Coronary artery (tissue), 2 donors: ENCODE data around the gene DZANK1.

Experiments used
- DNase-seq: peaks from one replicate; pipeline ENCODE4 v3.0.0-alpha.2; 2017; ENCODE audit warnings: low spot score
- H3K27ac ChIP-seq, 2 donors: fragments of 200-600 bp; sonication (generic); one replicate each; pipeline ENCODE4 v1.5.1; 2016 to 2019
- H3K4me3 ChIP-seq: fragments of 200-600 bp; sonication (generic); 2 replicates; pipeline ENCODE4 v1.5.1; 2016; ENCODE audit warnings: mild to moderate bottlenecking, moderate library complexity
- CTCF ChIP-seq: fragments of 200-600 bp; sonication (generic); IDR thresholded peaks from one replicate; pipeline ENCODE4 v1.5.1; 2019; ENCODE audit warnings: antibody characterized with exemption

The DZANK1 gene

DNA sequence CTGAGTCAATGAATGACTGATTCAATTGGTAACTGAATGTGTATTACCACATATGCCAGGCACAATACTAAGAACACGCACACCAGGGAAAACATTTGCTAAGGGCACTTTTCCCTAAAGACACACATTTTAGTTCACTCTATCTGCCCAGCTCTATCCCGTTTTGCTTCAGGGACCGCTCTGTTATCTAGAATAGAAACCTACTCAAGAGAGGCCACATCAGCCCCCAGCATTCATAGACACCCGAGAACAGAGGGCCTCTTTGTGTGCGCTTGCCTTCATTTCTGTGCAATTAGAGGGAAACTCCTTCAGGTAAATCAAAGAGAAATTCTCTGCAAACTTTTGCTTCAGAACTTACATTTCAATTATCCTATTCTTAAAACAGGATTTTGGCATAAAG is 50.3 kb downstream of the DZANK1 start:
- DNase-seq = no peak
- TF ChIP-seq CTCF = no peak
- Histone ChIP-seq H3K4me3 (no peak overlapping the region), H3K27ac (no peak overlapping the region)

GRCh38 chr20:18414140-18414539 is 52.7 kb downstream of the DZANK1 start:
- no peak for TF ChIP-seq CTCF
- DNase-seq = no peak
- H3K27ac ChIP-seq = no peak overlapping the region
- H3K4me3 ChIP-seq = no peak overlapping the region

GRCh38 chr20:18412221-18412901 is 54.5 kb downstream of the DZANK1 start:
- no peak overlapping the region for H3K27ac ChIP-seq
- no peak for TF ChIP-seq CTCF

DNA sequence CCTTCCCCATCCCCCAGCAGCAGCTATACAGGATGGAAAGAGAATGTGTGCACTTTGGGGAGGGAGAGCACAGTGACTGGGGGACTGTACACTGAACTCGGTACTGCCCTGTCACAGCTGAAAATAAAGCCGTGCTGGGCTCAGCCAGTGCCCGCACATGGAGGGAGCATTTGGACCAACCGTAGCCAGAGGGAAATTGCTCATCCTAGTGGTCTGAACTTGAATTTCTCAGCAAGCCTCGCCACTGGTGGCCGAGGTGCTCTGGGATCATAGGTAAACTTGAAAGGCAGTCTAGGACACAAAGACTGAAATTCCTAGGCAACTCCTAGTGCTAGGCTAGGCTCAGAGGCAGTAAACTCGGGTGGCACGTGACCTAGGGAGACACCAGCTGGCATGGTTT is 61.0 kb downstream of the DZANK1 start:
- H3K27ac ChIP-seq = no peak overlapping the region
- TF ChIP-seq CTCF = no peak
- no peak overlapping the region for H3K4me3 ChIP-seq
- DNase-seq = no peak

More at GRCh38 chr20:18412221-18412901, 54.5 kb downstream of the DZANK1 start:
- H3K4me3 ChIP-seq = no peak overlapping the region
- no peak for DNase-seq

GRCh38 chr20:18404172-18404571 is 62.7 kb downstream of the DZANK1 start:
- no peak for DNase-seq
- TF ChIP-seq CTCF = no peak
- Histone ChIP-seq H3K27ac (no peak overlapping the region), H3K4me3 (no peak overlapping the region)

DNA sequence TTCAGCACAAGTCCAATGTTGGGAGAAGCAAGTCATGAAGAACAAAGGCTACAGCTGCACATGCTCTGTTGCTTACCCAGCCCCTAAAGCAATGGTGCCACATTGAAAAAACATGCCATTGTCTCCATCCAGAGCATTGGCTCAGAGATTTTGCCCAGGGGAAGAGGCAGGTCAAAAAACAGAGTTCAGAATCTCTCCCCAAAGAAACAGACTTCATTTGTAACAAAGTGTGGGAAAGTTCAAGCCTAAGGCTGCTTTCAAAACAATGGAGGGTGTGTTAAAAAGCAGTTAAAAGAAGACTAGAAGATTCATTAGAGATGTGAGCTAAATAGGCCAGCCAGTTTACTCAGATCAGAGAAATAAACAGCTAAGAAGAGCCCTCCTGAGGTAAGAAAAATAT is 63.6 kb downstream of the DZANK1 start:
- Histone ChIP-seq H3K4me3 (no peak overlapping the region), H3K27ac (no peak overlapping the region)
- TF ChIP-seq CTCF = no peak
- DNase-seq = no peak

DNA sequence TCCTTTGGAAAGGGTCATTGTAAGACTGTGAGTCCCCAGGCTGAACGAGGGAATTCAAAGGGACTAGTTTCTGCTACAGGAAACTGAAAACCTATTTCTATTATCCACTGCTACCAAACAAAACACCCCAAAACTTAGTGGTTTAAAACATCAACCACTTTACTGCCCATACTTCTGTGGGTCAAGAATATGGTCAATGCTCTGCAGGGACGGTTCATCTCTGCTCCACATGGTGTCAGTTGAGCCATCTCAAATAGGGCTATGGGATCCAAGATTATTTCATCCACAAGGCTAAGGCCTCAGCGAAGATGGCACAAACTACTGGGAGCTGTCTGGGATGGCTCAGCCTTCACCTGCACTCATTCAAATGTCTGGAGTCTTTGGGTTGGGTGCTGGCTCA is 65.5 kb downstream of the DZANK1 start:
- no peak for DNase-seq
- Histone ChIP-seq H3K27ac (no peak overlapping the region), H3K4me3 (no peak overlapping the region)
- TF ChIP-seq CTCF = no peak
